Kidney (tissue), 14 donors: ENCODE data around the gene CKB. TPM values are rescaled to one million over a fixed set of nuclear protein-coding genes. Genes with fewer than 3 reads are reported as not detected.

Experiments used
- DNase-seq, 5 donors: peaks; one replicate each; pipeline ENCODE4 v3.0.0-alpha.2; 2013 to 2020
- FAIRE-seq: peaks from 2 replicates; lab custom pipeline; 2012; peaks lifted over from hg19 to GRCh38; lab: Jason Lieb, UNC
- H3K27ac ChIP-seq, 2 donors: one replicate each; pipeline ENCODE4 v1.7.0; 2013; ENCODE audit warnings: low read depth in 2 of 2, low read length in 2 of 2, inconsistent platforms in 1 of 2
- H3K27me3 ChIP-seq: one replicate; pipeline ENCODE4 v1.7.1; 2013; ENCODE audit warnings: low read length, inconsistent platforms; ENCODE audit not compliant: control insufficient read depth, insufficient read depth
- H3K36me3 ChIP-seq, 3 donors: one replicate each; pipeline versions ENCODE4 v1.7.0 to v1.7.1; 2013; ENCODE audit warnings: low read length in 3 of 3, control low read depth in 1 of 3, inconsistent platforms in 1 of 3; ENCODE audit not compliant: insufficient read depth in 3 of 3, control insufficient read depth in 2 of 3
- H3K4me1 ChIP-seq, 3 donors: one replicate each; pipeline versions ENCODE4 v1.7.0 to v1.7.1; 2013; ENCODE audit warnings: low read length in 3 of 3, inconsistent platforms in 1 of 3, low read depth in 1 of 3; ENCODE audit not compliant: control insufficient read depth in 2 of 3, insufficient read depth in 2 of 3
- H3K4me3 ChIP-seq, 3 donors: one replicate each; pipeline versions ENCODE4 v1.7.0 to v1.8.1; 2013; ENCODE audit warnings: low read length in 3 of 3, control low read depth in 1 of 3, inconsistent platforms in 1 of 3
- H3K9ac ChIP-seq, 3 donors: one replicate each; pipeline versions ENCODE4 v1.7.0 to v1.7.1; 2013; ENCODE audit warnings: low read length in 3 of 3, control low read depth in 1 of 3, inconsistent platforms in 1 of 3
- H3K9me3 ChIP-seq, 3 donors: one replicate each; pipeline versions ENCODE4 v1.7.0 to v1.7.1; 2013; ENCODE audit warnings: low read length in 3 of 3, control low read depth in 1 of 3, inconsistent platforms in 1 of 3; ENCODE audit not compliant: control insufficient read depth in 2 of 3, insufficient read depth in 1 of 3
- intact Hi-C: fragments of 100-400 bp; cut with DNase I; formaldehyde crosslinking; loops from one replicate; pipeline ENCODE4 v1.11.1; 2022
- polyA plus RNA-seq: library from polyadenylated mRNA; stranded (reverse); fragments of 350-450 nt; fragmentation: Illumina TruSeq; extraction: RNeasy Lipid Tissue Mini Kit (QIAGEN cat#74804); gene quantifications from one replicate; pipeline ENCODE4 v1.2.3, GENCODE V29; 2014; ENCODE audit warnings: low read depth, low replicate concordance; ENCODE audit not compliant: insufficient read depth
- total RNA-seq: library from RNA; stranded (reverse); fragmentation: NEBNext Ultra II Directional; extraction: Animal tissue kit (Norgen Biotek cat#: 25700); gene quantifications from one replicate; pipeline ENCODE4 v1.2.1, GENCODE V29; 2021
- TF ChIP-seq, protein P1 (sequence below): IDR thresholded peaks from 3 replicates; pipeline ENCODE4 v1.5.1; 2012; ENCODE audit warnings: mild to moderate bottlenecking, moderate library complexity, borderline replicate concordance; ENCODE audit not compliant: insufficient read depth; ENCODE audit errors: extremely low read depth
- donor health status: control.
- donor health status: control.
- donor health status: control.
- donor health status: control.
- donor health status: control.
- donor health status: DM: yes; HTN: yes; CAD: no.
- donor health status: Normal renal cell carcinoma (clear cell type).

CKB gene
- total and polyA plus RNA-seq, 2 donors from 2014 or later, result 539 to 916 TPM

DNA sequence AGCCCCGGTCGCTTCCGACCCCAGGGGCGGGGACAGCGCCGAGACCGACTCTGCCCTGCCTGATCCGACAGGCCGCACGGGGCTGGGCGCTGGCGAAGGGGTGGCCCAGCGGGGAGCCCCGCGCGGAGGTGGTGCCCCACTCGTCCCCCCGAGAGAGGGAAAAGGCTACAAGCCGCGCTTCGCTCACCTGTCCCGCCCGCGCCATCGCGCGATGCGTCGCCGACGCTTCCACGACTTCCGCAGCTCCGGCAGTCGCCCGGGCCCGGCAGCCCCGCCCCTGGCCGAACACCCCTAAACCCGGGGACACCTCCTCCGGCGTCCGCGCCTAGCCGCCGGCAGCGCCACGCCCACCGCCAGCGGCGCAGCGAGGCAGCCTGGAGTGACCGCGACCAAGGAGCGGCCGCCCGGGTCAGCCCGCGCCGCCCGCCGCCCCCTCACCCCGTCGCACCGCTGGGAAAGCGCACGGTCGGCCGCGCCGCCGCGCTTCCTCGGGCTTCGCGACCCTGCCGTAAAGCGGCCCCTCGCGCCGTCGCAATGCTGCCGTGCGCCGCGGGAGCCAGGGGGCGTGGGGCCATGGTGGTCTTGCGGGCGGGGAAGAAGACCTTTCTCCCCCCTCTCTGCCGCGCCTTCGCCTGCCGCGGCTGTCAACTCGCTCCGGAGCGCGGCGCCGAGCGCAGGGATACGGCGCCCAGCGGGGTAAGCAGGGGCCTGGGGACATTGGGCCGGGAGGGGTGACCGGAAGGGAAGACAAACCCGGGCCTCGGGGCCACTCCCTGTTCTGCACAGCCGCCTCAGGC is 40.0 kb upstream of the CKB start, which contains the start of the genes BAG5 and COA8:
BAG5 (minus strand) TSS at position 229 of the 797 bp plus-strand sequence. CDS start 1,493 bp downstream, outside the sequence.
COA8 (plus strand) TSS at position 532 of the 797 bp plus-strand sequence; CDS start at position 574, 42 bp downstream.
- no peak for FAIRE-seq

DNA sequence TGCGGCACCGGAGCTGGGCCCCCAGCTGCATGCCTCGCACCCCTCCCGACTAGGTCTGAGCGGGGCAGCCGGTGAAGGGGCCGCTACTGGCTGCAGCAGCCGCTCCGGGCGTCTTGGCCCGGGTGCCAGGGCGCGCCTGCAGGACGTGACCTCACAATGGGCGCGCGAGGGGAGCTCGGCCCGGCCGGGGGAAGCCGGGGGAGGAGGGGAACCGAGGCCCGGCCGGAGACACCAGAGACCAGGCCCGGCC is 39.5 kb upstream of the CKB start:
- FAIRE-seq (no peak), DNase-seq (no peak)
- Histone ChIP-seq H3K27me3 (no peaks in the 10 kb centered on the region), H3K4me3 (peak overlapping the region; percentile 70 to 87 (median 86)), H3K36me3 (peaks cover 0 to 18% (median 7%) of the 10 kb centered on the region in 3 donors), H3K4me1 (peaks cover 7 to 28% (median 20%) of the 10 kb centered on the region in 3 donors), H3K27ac (peak overlapping the region; percentile 93), H3K9me3 (no peaks in the 10 kb centered on the region), H3K9ac (peak overlapping the region; percentile 47 to 77 (median 61))
- intact Hi-C loops, result no loop called here
- TF ChIP-seq, protein P1, sequence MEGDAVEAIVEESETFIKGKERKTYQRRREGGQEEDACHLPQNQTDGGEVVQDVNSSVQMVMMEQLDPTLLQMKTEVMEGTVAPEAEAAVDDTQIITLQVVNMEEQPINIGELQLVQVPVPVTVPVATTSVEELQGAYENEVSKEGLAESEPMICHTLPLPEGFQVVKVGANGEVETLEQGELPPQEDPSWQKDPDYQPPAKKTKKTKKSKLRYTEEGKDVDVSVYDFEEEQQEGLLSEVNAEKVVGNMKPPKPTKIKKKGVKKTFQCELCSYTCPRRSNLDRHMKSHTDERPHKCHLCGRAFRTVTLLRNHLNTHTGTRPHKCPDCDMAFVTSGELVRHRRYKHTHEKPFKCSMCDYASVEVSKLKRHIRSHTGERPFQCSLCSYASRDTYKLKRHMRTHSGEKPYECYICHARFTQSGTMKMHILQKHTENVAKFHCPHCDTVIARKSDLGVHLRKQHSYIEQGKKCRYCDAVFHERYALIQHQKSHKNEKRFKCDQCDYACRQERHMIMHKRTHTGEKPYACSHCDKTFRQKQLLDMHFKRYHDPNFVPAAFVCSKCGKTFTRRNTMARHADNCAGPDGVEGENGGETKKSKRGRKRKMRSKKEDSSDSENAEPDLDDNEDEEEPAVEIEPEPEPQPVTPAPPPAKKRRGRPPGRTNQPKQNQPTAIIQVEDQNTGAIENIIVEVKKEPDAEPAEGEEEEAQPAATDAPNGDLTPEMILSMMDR, result no peak

More for the DNA sequence above, 40.0 kb upstream of the CKB start, which contains the start of the genes BAG5 and COA8:
- Histone ChIP-seq H3K9ac (peak within 1 kb of the TSS; percentile 61 to 77 (median 66)), H3K9me3 (no peaks in the 10 kb centered on the region), H3K4me1 (peaks cover 7 to 28% (median 20%) of the 10 kb centered on the region in 3 donors), H3K4me3 (peak within 1 kb of the TSS; percentile 86 to 94 (median 87)), H3K27ac (peak within 1 kb of the TSS; percentile 93), H3K27me3 (no peaks in the 10 kb centered on the region), H3K36me3 (peaks cover 0 to 18% (median 7%) of the 10 kb centered on the region in 3 donors)
- intact Hi-C loops, result no loop called here
- DNase-seq, result peak; percentile 90 to 97 (median 93)
- TF ChIP-seq, protein P1, result no peak

DNA sequence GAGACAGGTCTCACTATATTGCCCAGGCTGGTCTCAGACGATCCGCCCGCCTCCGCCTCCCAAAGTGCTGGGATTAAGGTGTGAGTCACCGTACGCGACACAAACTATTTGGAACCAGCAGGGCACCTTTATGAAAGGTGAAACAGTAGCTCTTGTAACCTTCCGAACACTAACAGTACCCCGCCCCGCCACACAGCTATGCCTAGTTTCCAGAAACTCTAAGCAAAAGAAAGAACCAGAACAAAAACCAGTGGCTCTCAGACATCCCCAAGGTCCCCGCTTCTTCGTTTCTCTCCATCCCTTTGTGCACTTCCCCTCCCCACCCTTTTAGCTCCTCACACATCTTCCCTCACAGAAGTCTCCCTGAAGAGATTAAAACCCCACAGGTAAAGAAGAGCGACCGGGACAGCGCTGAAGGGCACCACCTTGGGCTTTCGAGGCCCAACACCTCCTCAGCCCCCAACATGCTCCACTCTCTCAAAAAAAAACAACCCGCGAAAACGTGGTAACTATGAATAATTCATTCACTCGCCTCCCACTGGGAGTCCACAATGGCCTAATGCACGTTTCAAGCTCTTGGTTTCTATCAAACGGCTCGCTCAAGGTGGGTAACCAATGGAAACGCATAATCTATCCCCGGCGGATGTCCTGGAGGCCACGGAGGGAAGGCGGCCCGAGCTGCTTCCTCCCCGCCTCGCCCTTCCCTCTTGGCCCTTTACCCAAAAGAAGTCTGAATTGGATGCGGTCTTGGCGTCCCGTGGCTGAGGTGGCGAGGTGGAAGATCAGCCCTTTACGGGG is 39.0 kb upstream of the CKB start:
- intact Hi-C loops, result no loop called here
- peak; percentile 36 to 80 (median 54) for DNase-seq
- TF ChIP-seq, protein P1, result no peak
- Histone ChIP-seq H3K36me3 (peaks cover 0 to 18% (median 7%) of the 10 kb centered on the region in 3 donors), H3K27me3 (no peaks in the 10 kb centered on the region), H3K9ac (peak overlapping the region; percentile 47 to 77 (median 61)), H3K4me1 (peaks cover 7 to 28% (median 20%) of the 10 kb centered on the region in 3 donors), H3K9me3 (no peaks in the 10 kb centered on the region), H3K4me3 (peak overlapping the region; percentile 70 to 87 (median 86)), H3K27ac (peak overlapping the region; percentile 93)
- no peak for FAIRE-seq
